HL-60/S4 (cell line): ENCODE data around the gene EMC8.

Experiments used
- in situ Hi-C: fragments of 300-500 bp; cut with MboI; formaldehyde crosslinking; loops from 2 replicates; pipeline ENCODE4 v1.14.3; 2022; ENCODE audit warnings: low sequenced_read_pairs

Gene EMC8

GRCh38 chr16:85835227-85835751 is 35.9 kb upstream of the EMC8 start:
- in situ Hi-C loops: no loop called here

DNA sequence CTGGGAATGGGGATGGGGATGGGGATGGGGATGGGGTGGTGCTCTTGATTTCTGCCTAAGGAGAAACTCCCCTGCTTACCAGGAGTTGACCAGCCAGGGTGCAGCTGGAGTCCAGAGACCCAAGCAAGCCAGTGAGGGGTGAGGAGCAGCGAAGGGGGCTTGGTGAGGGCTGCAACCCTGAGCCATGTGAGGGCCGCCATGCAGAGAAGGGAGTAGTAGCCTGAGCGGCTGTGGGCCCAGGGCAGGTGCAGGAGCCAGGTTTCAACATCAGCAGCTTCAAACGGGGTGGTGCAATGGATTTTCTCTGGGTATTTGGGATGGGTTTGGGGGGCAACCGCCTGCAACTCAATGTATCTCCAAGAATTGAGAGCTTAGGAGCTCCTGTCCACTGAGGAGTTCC is 35.4 kb upstream of the EMC8 start:
- in situ Hi-C loops: no loop called here

DNA sequence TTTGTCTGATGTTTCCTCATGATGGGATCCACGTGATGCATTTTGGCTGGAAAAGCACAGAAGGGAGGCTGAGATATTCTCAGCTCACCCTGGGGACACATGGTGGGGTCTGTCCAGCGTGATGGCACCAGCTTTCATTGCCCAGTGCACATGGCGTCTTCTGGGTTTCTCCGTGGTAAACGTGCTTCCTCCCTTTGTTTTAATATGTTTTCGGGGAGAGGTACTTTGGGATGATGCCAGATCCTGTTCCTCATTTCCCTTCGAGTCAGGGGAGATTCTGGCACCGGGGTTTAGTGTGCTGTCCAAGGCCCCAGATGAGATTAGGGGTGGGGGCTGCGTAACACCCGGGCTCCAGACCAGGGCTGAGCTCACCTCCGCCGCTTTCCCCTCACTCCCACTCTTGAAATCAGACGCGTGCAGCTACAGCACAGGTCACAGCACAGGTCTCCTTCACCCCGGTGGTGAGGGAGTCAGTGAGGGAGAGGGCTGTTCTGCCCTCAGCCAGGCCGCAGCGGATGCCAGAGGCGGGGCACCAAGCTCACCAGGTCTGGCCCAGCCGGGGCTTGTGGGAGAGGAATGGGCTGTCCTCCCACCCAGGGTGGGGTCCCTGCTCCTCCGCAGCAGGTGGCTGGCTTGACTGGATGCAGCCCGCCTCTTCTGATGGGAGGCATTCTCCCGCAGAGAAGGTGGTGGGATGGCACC is 34.0 kb upstream of the EMC8 start:
- in situ Hi-C loops: no loop called here

GRCh38 chr16:85832570-85833218 is 33.4 kb upstream of the EMC8 start:
- in situ Hi-C loops: no loop called here

DNA sequence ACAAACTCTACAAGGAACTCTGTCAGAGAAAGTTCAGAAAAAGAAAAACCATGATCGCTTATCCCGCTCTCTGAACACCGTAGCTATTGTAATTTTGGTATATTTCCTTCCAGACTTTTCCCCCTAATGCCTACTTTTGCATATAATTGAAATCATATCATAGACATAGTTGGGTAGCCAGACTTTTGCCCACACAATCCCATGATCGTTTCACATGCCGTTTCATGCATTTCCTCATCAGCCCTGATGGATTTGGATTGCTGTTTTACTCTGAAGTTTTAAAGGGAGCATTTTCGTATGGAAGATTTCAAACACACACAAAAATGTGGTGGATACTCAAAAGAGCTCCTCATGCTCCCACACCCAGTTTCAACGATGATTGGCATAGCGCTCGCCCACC is 31.5 kb upstream of the EMC8 start:
- in situ Hi-C loops: no loop called here

DNA sequence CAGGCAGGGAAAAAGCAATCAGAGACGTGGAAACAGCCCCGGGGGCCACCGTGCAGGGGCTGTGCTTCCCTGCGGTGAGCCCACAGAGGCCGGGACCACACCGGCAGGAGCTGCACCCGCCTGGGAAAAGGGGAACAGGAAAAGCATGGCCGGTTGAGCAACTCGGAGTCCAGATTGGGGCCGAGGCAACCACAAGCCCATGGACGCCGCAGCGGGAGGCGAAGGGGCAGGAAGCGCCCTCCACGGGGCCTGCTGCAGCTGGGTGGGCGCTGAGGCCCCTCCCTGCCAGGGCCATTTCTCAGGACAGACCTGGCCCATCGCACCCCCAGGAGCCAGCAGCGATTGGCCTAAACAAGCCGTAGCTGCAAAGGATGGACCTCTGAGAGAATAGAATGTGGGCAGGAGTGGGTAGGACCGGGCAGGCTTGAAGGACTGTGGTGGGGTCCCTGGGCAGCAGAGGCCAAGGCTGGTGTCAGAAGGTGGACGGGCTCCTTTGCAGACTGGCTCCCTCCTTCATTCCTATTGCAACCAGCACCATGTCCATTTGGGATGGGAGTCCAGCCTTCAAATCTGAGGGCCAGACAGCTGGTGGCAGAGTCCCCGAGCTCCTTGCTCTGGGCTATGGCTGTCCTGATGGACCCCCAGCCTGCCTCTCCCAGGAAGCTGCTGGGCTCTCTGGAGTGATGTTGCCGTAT is 30.6 kb upstream of the EMC8 start:
- in situ Hi-C loops: loop anchor here (10.0 kb wide), 1 partner anchor 185 kb away; no protein-coding TSS in a partner anchor

- in situ Hi-C loops: loop anchor here (10.0 kb wide), 1 partner anchor 186 kb away; no protein-coding TSS in a partner anchor
Measured at GRCh38 chr16:85829171-85829719, 29.9 kb upstream of the EMC8 start.

DNA sequence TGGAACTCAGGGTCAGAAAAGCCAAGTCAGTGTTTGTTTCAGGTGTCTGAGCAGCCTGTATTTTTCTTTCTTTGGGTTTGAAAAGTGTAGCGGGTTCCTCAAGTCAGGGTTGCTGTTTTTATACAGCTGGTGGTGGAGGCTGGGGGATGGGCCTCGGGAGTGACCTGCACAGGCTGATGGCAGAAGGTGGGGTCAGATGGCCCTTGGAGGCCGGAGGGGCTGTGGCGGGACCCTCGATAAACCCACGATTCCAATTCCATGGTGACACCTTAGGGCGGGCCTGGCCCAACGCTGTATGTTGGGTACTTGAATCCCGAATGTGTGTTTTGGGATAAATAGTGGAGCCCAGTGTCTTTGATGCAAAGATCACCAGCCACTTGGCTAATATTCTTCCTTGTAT is 28.8 kb upstream of the EMC8 start:
- in situ Hi-C loops: loop anchor here (10.0 kb wide), 1 partner anchor 187 kb away; no protein-coding TSS in a partner anchor

- in situ Hi-C loops: loop anchor here (10.0 kb wide), 1 partner anchor 188 kb away; no protein-coding TSS in a partner anchor
Measured at GRCh38 chr16:85826686-85827247, 27.4 kb upstream of the EMC8 start.

DNA sequence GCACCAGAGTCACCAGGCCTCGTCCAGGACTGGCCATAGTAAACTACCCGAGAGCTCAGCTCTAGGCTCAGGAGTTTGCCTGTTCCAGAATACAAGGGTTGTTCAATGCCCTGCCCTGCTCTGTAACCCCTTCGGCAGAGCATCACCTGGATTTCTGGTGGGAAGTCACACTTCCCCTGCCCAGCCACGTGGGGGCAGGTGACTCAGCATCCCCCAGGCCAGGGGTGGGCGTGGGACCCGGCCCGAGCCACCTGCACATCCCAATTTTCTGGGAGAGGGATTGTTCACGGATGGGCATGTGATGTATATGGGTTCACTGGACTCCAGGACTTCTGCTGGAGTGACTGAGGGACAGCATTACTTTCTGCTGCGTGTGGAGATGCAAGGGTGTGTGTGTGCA is 26.0 kb upstream of the EMC8 start:
- in situ Hi-C loops: loop anchor here (10.0 kb wide), 1 partner anchor 189 kb away; no protein-coding TSS in a partner anchor

DNA sequence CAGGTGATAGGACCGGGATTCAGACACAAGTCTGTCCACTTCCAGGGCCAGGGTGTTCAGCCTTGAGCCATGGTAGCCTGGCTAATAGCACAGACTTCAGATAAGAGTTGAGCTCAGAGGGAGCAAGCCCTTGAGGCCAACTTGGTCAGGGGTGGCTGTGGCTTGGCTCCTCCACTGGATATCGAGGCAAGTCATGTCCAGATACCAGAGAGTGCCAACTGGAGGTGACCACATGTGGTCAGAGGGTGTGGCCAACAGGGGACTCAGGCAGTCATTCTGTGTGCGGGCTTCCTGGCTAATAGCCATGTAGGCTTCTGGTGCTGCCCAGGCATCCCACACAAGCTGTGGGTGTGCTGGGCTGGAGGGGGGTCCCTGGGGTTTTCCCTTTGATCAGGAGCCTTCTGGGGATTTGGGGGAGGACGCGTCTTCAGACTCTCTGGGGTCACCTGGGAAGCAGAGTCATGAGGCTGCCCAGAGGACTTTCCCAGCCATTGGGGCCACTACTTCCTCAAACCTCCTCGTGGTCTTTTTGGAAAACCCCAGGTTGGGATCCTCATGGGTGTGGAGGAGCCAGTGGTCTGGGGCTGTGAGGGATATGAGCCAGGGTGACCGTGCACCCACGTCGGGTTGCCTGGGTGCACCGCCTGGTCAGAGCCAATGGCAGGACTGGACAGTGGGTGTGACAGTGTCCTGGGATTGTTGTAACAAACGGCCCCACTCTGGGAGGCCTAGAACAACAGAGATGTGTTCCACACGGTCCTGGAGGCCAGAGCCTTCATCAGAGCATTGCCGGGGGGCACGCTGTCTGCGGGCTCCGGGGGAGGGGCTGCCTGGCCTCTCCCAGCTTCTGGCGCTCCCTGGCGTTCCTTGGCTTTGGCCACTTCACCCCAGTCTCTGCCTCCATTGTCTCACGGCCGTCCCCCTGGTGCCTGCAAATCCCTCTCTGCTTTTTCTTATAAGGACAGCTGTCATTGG is 25.1 kb upstream of the EMC8 start:
- in situ Hi-C loops: loop anchor here (5.0 to 25.0 kb wide), 3 partner anchors 163 to 688 kb away; partner anchors contain the start of gene FOXF1

GRCh38 chr16:85823328-85823920 is 24.1 kb upstream of the EMC8 start:
- in situ Hi-C loops: loop anchor here (5.0 to 25.0 kb wide), 3 partner anchors 164 to 689 kb away; partner anchors contain the start of gene FOXF1

DNA sequence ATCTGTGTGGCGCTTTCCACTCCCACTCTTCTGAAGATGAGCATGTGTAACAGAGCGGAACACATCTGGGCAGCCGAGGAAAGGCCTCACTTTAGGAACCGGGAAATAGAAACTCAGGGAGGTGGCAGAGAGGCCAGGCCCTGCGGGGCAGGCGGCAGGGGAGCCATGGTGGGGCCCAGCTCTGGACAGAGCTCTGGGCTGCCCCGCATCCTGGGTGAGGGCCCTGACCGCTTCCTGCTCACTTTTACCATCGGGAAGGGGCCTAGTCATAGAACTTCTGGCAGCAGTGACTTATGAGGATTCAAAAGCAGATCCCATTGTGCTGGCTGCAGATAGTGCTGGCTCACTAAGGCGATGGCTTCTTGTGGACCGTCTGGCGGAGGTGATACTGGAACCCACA is 22.8 kb upstream of the EMC8 start:
- in situ Hi-C loops: loop anchor here (5.0 to 25.0 kb wide), 3 partner anchors 165 to 690 kb away; partner anchors contain the start of gene FOXF1

DNA sequence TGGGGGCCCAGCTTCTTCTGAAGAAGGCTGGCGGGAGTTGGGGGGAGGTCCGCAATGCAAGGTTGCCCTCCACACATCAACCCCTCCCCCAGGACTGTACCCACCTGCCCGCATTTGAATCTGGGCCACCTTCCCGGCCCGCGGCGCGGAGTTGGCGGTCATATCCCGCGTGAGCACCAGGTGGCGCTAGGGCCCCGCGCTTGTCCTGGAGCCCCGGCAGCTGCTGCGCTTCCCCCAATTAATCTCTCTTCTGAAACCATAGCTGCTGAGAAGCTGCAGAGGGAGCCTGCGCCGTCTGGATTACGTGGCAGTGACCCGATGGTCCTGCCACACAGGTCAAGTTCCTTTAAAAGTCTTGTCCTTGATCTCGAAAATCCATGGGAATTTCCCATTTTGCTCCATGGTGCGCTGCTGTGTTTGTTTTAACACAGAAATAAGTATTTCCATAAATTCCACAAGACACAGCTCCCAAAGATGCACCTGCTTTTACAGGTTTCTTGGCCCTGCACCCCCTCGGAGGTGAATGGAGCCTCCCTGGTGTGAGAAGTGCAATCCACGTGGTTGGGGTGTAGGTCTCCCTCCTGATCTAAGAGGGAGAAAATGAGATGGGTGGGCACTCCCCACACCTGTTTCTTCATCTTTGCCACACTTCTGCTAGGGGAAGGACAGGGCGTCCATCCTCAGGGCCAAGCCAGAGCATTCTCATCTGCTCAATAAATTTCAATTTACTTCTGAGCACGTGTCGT is 22.2 kb upstream of the EMC8 start:
- in situ Hi-C loops: loop anchor here (5.0 to 25.0 kb wide), 3 partner anchors 166 to 691 kb away; partner anchors contain the start of gene FOXF1

GRCh38 chr16:85820604-85821372 is 21.4 kb upstream of the EMC8 start:
- in situ Hi-C loops: loop anchor here (5.0 to 25.0 kb wide), 3 partner anchors 167 to 692 kb away; partner anchors contain the start of gene FOXF1

GRCh38 chr16:85819771-85820170 is 20.4 kb upstream of the EMC8 start:
- in situ Hi-C loops: loop anchor here (5.0 to 25.0 kb wide), 3 partner anchors 168 to 693 kb away; partner anchors contain the start of gene FOXF1

DNA sequence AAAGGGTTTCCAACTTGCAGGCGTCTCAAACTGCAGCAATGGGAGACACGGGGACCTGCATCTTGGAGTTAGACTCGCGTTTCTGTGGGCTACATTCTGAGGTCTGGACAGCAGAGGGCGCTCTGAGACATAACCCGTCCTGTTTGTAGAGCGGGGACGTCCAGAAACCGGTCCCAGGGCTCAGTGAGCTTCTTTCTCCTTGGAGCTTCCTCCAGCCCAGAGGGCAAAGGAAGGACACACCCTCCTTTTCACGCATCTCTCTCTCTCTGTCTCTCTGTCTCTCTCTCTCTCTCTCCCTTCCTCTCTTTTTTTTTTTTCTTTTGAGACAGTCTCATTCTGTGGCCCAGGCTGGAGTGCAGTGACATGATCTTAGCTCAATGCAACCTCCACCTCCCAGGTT is 19.9 kb upstream of the EMC8 start:
- in situ Hi-C loops: loop anchor here (25.0 kb wide), 1 partner anchor 693 kb away; the partner anchor contains the start of gene FOXF1
